Measurements from ENCODE around the gene MTHFD1L.

GRCh38 chr6:150977281-150977680 is 111.8 kb downstream of the MTHFD1L start:
- TF ChIP-seq CREB5 (CRISPR knock-in tag; IDR thresholded peaks at IDR 0.05; ENCODE audit: low read depth) (no peak), ZFP3 (CRISPR knock-in tag; IDR thresholded peaks at IDR 0.05) (no peak), ISL1 (CRISPR knock-in tag; IDR thresholded peaks at IDR 0.05) (no peak)

Data from SK-N-SH treated with all-trans-retinoic acid at 6 μM for 48 hours (cell line).